Measurements from ENCODE around the gene PLEKHG3. TPM values are rescaled to one million over a fixed set of nuclear protein-coding genes. Genes with fewer than 3 reads are reported as not detected.

PLEKHG3 gene
- total RNA-seq, 4 donors from 2014 or later = 33.3 to 73.9 (median 63.1) TPM

- Histone ChIP-seq H3K9me3 (no peaks in the 10 kb centered on the region), H3K27ac (peak overlapping the region in 1 of 4 donors; percentile 67), H3K27me3 (no peaks in the 10 kb centered on the region), H3K4me1 (peaks cover 0 to 66% (median 24%) of the 10 kb centered on the region in 4 donors), H3K36me3 (peaks cover 0 to 64% (median 0%) of the 10 kb centered on the region in 3 donors), H3K4me3 (no peak overlapping the region)
- 82 to 84% methylated on average over 15 of the region's 15 CpGs for WGBS, 2 donors
- TF ChIP-seq, protein P1, sequence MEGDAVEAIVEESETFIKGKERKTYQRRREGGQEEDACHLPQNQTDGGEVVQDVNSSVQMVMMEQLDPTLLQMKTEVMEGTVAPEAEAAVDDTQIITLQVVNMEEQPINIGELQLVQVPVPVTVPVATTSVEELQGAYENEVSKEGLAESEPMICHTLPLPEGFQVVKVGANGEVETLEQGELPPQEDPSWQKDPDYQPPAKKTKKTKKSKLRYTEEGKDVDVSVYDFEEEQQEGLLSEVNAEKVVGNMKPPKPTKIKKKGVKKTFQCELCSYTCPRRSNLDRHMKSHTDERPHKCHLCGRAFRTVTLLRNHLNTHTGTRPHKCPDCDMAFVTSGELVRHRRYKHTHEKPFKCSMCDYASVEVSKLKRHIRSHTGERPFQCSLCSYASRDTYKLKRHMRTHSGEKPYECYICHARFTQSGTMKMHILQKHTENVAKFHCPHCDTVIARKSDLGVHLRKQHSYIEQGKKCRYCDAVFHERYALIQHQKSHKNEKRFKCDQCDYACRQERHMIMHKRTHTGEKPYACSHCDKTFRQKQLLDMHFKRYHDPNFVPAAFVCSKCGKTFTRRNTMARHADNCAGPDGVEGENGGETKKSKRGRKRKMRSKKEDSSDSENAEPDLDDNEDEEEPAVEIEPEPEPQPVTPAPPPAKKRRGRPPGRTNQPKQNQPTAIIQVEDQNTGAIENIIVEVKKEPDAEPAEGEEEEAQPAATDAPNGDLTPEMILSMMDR (IDR thresholded peaks at IDR 0.05) = no peak
- TF ChIP-seq POLR2A (IDR thresholded peaks at IDR 0.05) (no peak), EP300 (IDR thresholded peaks at IDR 0.05) (no peak)
- DNase-seq (ENCODE audit: low spot score in 2 of 2) = no peak
These were observed 26.9 kb downstream of the PLEKHG3 start for GRCh38 chr14:64731141-64731581.

DNA sequence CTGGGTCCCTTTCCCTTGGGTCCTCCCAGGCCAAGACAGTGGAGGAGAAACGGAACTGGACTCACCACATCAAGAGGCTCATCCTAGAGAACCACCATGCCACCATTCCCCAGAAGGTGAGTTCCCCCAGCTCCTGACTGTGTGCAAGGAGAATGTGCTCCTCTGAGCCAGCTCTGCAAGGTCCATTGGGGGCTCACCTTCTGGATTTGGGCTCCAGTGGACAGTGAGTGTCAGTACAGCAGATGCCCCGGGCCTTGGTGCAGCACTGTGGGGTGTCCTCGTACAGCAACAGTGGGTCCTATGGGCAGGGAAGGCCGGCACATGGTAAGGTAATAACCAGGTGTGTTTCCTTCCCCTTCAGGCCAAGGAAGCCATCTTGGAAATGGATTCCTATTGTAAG is 27.8 kb downstream of the PLEKHG3 start:
- peaks cover 0 to 63% (median 14%) of the 10 kb centered on the region in 4 donors for H3K4me1 ChIP-seq
- no peak for DNase-seq (ENCODE audit: low spot score in 2 of 2)
- TF ChIP-seq EP300 (IDR thresholded peaks at IDR 0.05) (no peak), POLR2A (IDR thresholded peaks at IDR 0.05) (no peak)
- TF ChIP-seq, protein P1 (IDR thresholded peaks at IDR 0.05) = no peak
- H3K9me3 ChIP-seq = no peaks in the 10 kb centered on the region
- no peaks in the 10 kb centered on the region for H3K27me3 ChIP-seq
- H3K4me3 ChIP-seq = no peak overlapping the region
- peaks cover 0 to 73% (median 0%) of the 10 kb centered on the region in 3 donors for H3K36me3 ChIP-seq
- 84 to 87% methylated on average over 4 of the region's 4 CpGs for WGBS, 2 donors
- no peak overlapping the region for H3K27ac ChIP-seq

DNA sequence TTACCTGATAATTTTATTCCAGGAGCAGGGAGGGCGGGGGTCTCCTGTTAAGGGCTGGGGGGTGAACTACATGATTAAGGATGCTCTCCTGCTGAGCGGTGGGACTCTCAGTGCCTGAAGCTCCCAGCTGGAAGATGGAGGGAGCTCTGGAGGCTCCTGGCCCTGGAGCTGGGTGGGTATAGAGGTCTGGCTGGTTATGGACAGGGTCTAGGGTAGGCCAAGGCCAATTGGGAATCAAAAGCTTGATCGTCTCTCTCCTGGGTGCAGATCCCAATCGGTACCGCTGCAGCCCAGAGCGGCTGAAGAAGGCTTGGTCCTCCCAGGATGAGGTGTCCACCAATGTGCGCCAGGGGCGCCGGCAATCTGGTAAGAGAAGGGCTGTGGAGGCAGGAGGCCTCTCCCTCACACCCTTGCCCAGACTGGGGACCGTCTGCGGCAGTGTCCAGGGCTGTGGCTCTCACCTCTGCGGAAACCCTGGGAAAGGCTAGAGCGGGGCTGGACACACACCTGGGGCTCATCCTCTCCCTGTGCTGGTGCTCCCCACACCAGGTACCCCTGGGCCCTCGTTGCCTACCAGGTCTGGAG is 28.4 kb downstream of the PLEKHG3 start:
- Histone ChIP-seq H3K36me3 (peaks cover 0 to 76% (median 0%) of the 10 kb centered on the region in 3 donors), H3K27ac (no peak overlapping the region), H3K4me1 (peaks cover 0 to 62% (median 14%) of the 10 kb centered on the region in 4 donors)

DNA sequence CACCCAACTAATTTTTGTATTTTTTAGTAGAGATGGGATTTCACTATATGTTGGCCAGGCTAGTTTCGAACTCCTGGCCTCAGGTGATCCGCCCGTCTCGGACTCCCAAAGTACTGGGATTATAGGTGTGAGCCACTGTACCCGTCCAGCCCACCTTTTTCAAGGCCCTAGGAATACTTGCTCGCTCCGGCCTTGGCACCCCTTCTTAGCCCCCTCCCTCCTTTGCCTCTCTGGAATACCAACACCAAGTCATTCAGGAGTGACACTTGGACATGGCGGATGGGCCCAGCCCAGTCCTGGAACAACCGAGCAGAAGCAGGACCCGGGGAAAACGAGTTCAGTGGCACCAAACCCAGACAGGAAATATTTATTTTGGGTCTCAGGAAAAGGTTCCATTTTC is 29.1 kb downstream of the PLEKHG3 start:
- no peak for DNase-seq (ENCODE audit: low spot score in 2 of 2)
- peaks cover 0 to 56% (median 14%) of the 10 kb centered on the region in 4 donors for H3K4me1 ChIP-seq
- H3K27me3 ChIP-seq = no peaks in the 10 kb centered on the region
- peaks cover 0 to 76% (median 0%) of the 10 kb centered on the region in 3 donors for H3K36me3 ChIP-seq
- 83 to 86% methylated on average over 11 of the region's 11 CpGs for WGBS, 2 donors
- no peak overlapping the region for H3K4me3 ChIP-seq
- no peak overlapping the region for H3K27ac ChIP-seq
- TF ChIP-seq POLR2A (IDR thresholded peaks at IDR 0.05) = no peak
- TF ChIP-seq, protein P1 (IDR thresholded peaks at IDR 0.05) = no peak
- no peak for TF ChIP-seq EP300 (IDR thresholded peaks at IDR 0.05)
- no peaks in the 10 kb centered on the region for H3K9me3 ChIP-seq

More for the DNA sequence above, 28.4 kb downstream of the PLEKHG3 start:
- DNase-seq (ENCODE audit: low spot score in 2 of 2) = no peak
- Histone ChIP-seq H3K27me3 (no peaks in the 10 kb centered on the region), H3K4me3 (no peak overlapping the region), H3K9me3 (no peaks in the 10 kb centered on the region)
- WGBS, 2 donors = 91% methylated on average over 14 of the region's 14 CpGs
- no peak for TF ChIP-seq POLR2A (IDR thresholded peaks at IDR 0.05)
- no peak for TF ChIP-seq EP300 (IDR thresholded peaks at IDR 0.05)
- TF ChIP-seq, protein P1 (IDR thresholded peaks at IDR 0.05) = no peak

DNA sequence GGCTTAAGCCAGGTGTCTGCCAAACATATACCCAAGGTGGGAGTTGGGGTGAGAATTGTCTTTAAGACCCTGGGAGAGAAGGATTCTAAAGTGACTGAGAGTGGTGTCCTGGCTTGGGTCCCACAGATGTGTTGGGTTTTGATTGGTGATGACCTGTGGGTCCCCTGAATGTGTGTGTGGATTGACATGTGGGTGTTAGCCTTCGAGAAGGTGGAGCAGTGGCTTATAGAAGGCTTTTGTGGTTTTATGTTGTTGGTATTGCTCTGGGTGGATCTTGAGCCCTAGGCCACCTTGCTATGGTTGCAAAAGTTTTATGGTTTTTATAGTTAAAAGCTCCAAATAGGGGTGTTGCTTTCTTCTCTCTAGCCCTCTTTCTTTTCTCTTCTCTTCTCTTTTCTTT is 29.7 kb downstream of the PLEKHG3 start:
- Histone ChIP-seq H3K4me3 (no peak overlapping the region), H3K36me3 (peaks cover 0 to 76% (median 0%) of the 10 kb centered on the region in 3 donors), H3K9me3 (no peaks in the 10 kb centered on the region), H3K4me1 (peaks cover 0 to 50% (median 13%) of the 10 kb centered on the region in 4 donors), H3K27me3 (no peaks in the 10 kb centered on the region), H3K27ac (peak overlapping the region in 2 of 4 donors; percentile 55 to 62)
- no peak for DNase-seq (ENCODE audit: low spot score in 2 of 2)
- WGBS, 2 donors = 54 to 59% methylated on average over 1 of the region's 1 CpG
- TF ChIP-seq, protein P1 (IDR thresholded peaks at IDR 0.05) = no peak
- TF ChIP-seq EP300 (IDR thresholded peaks at IDR 0.05) (no peak), POLR2A (IDR thresholded peaks at IDR 0.05) (no peak)
